Forelimb muscle (tissue), 1 donor: ENCODE results near the gene ZDHHC14. TPM values are rescaled to one million over a fixed set of nuclear protein-coding genes. Genes with fewer than 3 reads are reported as not detected.

Experiments
- DNase-seq: peaks from one replicate; pipeline ENCODE4 v3.0.0-alpha.2; 2013; ENCODE audit warnings: low read depth
- polyA plus RNA-seq: library from polyadenylated mRNA; unstranded; fragments of 120-200 nt; gene quantifications from one replicate; pipeline ENCODE4 v1.2.1, GENCODE V29; 2013; ENCODE audit not compliant: insufficient read length

ZDHHC14 gene
- polyA plus RNA-seq, 1 donor, result 4.1 TPM

DNA sequence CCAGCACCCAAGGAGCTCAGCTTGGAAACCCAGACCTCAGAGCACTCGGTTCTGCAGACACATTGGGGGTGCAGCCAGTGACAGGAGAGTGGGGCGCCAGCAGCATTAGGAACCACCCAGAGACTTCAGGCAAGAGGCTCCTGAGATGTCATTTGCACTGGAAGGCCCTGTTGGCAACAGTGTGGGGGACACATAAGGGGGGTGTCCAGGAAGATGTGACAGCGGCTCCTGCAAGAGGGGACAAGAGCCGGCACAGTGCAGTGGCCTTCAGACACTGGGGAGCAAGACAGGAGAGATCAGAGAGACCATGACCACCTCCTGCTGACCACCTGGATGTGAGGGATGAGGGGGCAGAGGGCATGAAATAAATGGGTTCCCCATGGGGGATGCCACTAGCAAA, 235.0 kb downstream of the ZDHHC14 start:
- DNase-seq, result no peak

DNA sequence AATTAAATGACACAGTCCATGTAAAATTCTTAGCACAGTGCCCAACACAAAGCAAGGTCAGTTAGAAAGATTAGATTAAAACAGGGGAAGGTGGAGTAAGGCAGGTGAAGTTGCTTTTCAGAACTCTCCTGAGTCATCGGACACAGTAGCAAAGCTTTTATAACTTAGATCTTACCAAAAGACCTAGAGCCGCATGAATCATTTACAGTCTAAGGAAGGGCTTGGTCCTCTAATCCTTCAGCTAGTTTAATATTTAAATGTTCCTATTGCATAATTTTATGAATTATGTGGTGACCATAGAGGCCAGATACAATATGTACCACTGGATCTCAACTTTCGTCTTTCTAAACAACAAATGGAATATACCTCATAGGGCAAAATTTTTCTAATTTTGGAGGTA, 240.0 kb downstream of the ZDHHC14 start:
- no peak for DNase-seq

- DNase-seq, result no peak
These were observed 240.4 kb downstream of the ZDHHC14 start for GRCh38 chr6:157621406-157621805.

DNA sequence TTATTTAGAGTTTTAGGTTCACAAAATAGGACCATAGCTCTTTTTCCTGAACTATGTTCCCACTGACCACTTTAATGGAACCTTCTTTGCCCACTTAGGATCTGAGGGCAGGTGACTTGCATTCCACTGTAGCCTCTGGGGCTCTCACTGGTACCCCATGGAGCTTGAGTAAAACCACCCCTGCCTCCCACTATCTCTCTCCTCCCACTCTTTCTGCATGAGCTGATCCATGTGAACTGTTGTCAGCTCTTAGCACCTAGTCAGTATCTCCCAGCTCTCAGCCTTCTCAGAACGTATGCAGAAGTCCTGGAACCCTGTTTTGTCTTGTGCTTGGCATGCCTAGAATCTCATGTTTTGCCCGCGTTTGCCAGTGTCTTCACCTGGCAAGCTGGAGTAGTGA, 241.4 kb downstream of the ZDHHC14 start:
- DNase-seq, result no peak

GRCh38 chr6:157625111-157625510, 244.1 kb downstream of the ZDHHC14 start:
- no peak for DNase-seq

GRCh38 chr6:157625764-157626163, 244.8 kb downstream of the ZDHHC14 start:
- DNase-seq, result no peak

DNA sequence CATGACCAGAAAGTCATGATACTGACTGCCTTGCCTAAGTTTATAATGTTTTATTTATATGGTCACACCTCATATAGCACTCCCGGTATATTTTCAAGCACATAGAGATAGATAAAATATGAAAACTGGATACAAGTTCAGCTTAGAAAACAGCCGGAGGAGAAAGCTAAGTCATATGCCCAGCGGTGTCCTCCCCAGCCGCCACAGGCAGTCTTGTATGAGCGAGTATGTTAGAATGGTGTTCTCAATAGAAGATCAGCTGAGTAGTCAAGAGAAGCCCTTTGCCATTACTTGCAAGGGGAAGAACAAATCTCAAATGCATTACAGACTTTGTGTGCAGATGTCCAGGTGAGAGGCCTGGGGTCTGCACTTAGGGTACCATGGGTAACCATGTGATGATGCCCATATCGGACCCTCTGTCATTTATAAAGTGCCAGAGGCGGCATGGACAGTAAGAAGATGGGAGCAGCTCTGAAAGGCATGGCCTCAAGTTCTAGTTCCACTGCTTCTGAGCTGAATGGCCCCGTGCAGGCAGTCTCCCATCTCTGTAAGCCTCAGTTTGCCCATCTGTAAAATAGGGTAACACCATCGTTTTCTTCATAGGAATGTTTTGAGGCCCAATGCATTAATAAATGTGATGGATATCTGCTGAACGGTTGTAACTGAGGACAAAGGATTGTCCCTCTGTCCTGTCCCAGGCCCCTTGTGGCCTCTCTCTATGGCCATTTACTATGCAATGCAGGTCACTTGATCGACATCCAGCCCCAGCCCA, 246.4 kb downstream of the ZDHHC14 start:
- no peak for DNase-seq

DNA sequence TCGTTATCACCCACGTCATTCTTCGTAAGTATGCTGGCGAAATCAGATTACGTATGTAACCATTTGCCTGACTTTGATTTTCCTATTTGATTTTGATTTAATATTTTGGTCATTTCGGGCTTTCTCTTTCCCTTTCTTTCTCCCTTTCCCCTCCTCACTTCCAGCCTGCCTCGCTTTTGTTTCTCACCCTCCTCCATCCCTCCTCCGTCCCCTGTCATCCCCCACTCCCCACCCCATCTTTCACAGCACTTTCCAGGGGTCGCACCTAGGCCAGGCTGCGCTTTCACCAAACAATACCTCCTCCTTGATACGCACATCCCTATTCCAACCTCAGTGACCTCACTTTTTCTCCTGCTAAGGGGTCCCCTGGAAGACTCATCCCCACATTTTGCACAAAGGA, 247.5 kb downstream of the ZDHHC14 start:
- no peak for DNase-seq

DNA sequence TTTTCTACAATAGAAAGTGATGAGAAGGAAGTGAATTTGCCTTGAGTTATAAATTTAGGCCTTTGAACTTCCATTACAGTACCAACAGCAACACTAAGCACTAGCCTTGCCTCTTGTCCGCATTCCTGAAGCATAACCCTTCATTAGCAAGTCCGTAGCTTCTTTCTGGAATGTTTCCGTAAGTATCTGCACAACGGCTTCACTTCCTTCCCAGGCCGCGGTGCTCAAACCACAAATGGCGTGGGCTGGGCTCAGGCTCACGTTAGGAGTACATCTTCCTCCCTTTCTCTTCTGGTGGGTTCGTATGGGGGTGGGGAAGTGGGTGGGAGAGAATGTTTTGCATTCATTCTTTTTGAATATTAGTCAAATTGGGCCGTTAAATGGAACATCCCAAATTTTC, 248.2 kb downstream of the ZDHHC14 start:
- DNase-seq, result no peak

GRCh38 chr6:157630463-157631080, 249.6 kb downstream of the ZDHHC14 start:
- no peak for DNase-seq

DNA sequence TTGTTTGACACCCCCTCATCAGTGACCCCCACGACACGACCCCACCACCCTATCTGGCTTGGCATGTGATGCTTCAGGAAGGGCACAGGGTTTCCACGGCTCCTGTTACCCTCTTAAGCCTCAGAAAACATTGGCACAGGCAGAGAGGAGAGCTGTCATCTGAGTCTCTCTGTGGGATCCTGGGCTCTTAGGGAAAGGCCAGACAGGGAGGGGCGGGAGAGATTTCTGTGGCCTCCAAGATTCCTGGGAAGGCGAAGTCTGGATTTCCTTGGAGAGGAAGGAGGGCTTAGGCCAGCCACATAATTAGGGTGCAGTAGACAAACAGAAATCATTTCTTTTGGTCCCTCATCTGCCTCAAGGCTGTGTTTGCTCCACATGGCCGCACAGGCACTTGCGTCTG, 250.4 kb downstream of the ZDHHC14 start:
- no peak for DNase-seq

- DNase-seq, result no peak
These were observed 251.0 kb downstream of the ZDHHC14 start for GRCh38 chr6:157631838-157632614.

GRCh38 chr6:157632821-157633220, 251.8 kb downstream of the ZDHHC14 start:
- DNase-seq, result no peak

DNA sequence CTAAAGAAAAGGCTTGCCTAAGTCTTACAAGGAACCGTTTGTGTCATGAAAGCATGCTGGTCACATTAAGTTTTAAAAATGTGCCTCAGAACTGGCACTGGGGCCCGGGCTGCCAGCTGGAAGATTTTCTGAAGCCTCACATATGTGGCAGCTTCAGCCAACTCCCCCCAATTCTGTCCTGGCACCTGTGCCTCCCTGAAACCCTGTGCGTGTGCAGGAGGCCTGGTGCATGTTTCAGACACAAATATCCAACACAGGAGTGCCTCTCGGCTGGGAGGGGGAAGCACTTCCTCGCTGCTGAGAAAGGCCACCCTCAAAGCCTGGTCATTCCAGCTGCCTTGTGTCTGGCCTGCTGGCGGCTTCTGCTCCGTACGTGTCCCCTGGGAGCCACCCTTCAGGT, 253.6 kb downstream of the ZDHHC14 start:
- no peak for DNase-seq

DNA sequence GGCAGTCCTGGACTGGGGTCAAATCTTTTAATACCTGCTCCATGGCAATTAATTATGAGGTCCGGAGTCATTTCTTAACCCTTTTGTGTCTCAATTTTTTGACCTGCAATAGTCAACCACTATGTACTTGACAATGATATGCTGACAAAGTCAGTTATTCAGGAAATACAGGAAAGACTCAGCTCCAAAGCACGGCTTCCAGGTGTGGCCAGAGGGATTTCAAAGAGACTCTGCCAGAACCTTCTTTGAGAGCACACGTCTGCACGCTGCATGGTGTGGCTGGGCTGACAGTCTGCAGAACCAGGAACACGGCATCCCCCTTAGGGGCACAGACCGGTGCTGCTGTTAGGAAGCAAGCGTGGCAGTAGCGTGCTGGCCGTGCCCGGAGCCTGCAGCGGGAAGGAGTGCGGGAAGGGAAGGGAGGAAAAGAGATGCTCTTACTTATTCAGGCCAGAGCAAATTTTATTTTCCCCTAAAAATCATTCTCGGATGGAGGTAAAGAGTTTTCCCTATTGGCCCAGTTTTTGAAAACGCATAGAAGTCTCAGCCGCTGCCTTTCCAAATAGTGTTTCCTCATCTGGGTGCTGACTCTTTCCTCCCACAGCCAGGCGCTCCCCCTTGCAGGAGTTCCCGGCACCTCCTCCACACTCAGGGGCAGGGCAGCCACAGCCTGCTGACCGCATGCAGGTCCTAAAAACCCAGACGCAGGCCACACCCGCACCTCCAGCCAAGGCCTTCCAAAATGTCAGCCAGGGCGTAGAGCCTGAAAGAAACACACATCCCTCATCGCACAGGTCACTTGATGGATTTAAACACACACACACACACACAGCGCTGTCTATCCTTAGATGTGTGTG, 254.6 kb downstream of the ZDHHC14 start:
- no peak for DNase-seq

- no peak for DNase-seq
These were observed 256.5 kb downstream of the ZDHHC14 start for GRCh38 chr6:157637516-157637915.

DNA sequence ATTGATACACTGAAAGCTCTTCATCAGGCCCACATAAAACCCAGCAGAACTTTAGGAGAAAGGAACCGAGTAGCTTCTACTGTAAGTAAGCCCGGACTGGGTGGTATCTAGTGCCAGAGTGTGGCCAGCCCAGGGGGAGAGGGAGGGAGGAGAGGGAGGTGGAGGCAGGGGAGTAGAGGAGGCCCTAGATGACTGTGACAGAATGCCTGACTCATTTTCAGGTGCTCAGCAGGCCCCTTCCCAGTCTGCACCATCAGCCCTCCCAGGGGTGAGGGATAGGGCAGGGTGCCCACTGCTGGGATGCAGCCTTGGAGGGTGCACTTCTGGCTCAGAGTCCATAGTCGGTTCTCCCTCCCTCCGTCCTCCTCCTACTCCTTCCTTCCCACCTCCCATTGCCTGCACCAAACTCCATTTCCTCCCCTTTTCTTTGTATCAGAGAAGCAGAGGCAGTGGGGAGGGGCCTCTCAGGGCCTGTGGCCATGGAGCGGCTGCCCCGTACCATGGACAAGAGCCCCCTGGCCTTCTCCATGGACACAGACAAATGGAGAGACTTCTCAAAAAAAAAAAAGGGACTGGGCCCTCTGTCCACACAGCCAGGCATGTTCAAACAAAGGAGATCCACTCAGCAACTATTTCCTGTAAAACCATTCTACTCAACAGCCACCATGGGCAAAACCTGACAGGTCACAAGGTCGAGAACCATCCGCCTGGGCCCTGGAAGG, 257.1 kb downstream of the ZDHHC14 start:
- no peak for DNase-seq

GRCh38 chr6:157638779-157639178, 257.8 kb downstream of the ZDHHC14 start:
- DNase-seq, result no peak

GRCh38 chr6:157640746-157641451, 259.9 kb downstream of the ZDHHC14 start:
- no peak for DNase-seq

DNA sequence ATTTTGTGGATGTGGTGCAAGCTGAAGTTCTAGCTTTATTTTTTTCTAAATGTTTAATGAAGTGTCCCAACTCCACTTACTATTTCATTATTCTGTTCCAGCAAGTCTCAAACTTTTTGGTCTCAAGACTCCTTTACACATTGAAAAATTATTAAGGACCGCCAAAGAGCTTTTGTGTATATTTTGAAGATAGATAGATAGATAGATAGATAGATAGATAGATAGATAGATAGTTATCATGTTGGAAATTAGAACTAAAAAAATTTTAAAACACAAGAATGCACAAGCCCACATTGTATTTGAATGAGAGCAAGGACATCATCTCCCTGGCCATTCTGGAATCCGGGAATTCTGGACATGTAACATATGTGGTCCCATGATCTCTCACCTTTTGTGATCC, 260.8 kb downstream of the ZDHHC14 start:
- DNase-seq, result no peak

GRCh38 chr6:157642736-157643135, 261.7 kb downstream of the ZDHHC14 start:
- DNase-seq, result no peak
